ENCODE data around the gene CCDC174.

CCDC174 gene

DNA sequence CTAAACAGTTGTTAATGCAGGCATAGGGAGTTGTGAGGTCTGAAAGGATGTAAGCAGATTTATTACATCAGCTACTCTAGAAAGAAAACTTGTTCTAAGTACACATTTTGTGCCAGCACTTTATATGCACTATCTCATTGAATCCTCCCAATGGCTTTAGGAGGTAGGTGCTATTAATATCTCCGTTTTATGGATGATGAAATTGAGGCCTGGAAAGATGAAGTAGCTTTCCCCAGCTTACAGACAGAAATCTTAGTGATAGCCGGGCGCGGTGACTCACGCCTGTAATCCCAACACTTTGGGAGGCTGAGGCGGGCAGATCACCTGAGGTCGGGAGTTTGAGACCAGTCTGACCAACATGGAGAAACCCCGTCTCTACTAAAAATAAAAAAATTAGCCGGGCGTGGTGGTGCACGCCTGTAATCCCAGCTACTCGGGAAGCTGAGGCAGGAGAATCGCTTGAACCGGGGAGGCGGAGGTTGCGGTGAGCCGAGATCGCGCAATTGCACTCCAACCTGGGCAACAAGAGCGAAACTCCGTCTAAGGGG lies 872 bp downstream of the CCDC174 start:
- DNase-seq (ENCODE audit: low read depth) = peak; percentile 45

DNA sequence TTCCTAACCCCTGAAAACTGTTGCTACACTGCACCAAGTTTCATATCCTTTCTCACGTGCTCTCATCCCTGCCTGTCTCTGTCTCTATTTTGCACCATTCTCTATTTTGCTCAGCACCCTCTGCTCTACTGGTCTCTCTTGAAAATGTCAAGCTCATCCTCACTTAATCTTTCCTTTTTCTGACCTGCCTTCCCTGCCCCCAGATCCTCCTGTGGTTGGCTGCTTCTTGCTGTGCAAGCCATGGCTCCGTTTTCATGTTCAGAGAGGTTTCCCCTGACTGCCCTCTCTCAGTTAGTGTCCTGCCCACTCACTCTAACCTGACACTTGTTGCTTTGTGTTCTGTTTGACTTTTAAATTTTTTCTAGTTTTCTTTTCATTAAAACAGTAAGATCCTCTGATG lies 6.0 kb downstream of the CCDC174 start:
- DNase-seq (ENCODE audit: low read depth) = no peak

DNA sequence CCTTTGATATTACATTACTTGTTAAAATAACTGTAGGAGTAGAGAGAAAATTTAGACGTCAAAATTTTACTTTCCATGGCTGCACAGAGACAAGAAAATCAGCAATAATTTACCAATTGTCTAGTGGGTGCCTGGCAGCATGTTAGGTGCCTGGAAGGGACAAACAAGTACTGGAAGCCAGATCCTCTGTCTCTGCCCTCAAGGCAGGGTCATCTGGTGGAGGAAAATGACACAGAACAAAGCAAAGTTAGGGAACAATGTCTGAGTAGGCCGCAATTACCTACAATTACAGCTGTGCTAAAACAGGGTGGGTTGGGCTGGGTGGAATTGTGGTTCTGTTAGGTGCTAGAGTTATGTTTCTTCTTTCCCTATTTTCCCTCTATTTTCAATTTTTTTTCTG lies 7.4 kb downstream of the CCDC174 start:
- DNase-seq (ENCODE audit: low read depth) = no peak

DNA sequence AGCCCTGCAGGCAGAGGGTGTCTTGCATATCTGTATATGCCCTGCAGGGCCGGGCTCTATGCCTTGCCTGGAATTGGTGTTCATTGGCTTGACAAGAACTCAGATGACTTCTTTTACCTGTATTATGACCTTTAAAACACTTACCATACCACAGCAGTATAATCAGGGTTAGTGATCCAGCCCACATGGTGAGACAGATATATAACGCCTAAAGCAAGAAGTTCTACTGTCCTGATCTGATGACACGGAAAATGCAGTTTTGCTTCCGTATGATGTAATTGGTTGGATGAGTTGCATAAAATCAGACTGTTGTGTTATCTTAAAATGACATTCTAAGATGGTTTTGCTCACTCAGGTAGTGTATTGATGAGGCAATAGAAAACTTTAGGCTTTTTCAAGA lies 9.4 kb downstream of the CCDC174 start:
- DNase-seq (ENCODE audit: low read depth) = no peak

DNA sequence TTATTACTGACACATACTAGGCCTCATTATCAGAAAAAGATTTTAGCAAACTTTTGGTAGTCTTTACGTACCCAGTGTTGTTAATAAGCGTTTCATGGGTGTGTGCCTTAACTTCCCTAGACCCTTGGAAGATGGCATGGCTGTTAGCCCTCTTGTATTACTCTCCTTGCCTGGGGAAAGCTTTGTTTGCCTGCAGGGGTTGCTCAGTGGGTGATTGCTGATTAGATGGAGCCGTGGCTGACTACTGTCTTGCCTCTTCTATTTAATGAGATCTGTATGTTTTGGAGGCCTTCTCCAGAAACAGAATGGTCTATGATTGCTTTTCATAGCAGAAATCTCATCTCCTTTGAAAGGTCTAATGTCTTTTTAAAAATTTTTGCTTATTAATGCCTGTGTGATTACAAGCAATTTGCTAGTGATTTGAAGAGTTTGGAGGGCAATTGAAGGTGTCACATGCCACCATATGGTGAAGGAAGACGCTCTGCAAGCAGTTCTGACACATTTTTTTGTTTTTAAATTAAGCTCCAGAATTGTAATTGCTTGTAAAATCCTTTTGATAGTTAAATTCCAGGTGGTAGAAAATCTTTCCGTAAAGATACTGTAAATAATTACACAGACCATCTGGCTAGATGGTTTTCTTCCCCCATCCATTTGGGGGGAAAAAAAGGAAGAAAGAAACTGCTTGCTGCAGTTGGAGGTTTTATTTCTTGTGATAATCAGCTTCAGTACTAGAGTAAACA lies 12.0 kb downstream of the CCDC174 start:
- no peak for DNase-seq (ENCODE audit: low read depth)

DNA sequence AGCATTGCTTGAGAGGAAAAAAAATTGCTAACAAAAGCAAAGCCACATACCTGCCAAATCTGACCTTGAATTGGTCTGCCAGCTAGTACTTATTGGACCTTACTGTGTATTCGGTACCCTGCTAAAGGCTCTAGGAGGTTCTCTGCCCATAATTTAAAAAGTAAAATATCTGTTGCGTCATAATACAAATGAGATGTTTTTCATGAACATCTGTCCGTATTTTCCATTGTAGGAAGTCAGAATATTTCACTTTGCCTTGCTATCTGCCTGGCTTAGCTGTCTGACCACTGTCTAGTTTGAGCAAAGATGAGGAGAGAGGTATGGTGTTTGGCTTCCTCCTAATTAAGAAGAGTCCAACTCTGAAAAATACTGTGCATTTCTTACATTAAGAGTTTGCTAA lies 12.6 kb downstream of the CCDC174 start:
- DNase-seq (ENCODE audit: low read depth) = no peak

DNA sequence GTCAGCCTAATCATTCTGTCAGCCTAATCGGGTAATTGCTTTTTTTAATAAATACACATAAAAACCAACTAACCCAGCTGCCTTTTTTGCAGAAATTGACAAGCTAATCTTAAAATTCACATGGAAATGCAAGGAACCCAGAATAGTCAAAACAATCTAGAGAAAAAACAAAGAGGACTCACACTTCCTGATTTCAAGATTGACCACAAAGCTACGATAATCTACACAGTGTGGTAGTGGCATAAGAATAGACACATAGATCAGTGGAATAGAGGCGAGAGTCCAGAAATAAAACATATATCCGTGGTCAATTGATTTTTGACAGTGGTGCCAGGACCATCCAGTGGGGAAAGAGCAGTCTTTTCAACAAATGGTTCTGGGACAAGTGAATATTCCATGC lies 21.0 kb downstream of the CCDC174 start:
- no peak for DNase-seq (ENCODE audit: low read depth)

DNA sequence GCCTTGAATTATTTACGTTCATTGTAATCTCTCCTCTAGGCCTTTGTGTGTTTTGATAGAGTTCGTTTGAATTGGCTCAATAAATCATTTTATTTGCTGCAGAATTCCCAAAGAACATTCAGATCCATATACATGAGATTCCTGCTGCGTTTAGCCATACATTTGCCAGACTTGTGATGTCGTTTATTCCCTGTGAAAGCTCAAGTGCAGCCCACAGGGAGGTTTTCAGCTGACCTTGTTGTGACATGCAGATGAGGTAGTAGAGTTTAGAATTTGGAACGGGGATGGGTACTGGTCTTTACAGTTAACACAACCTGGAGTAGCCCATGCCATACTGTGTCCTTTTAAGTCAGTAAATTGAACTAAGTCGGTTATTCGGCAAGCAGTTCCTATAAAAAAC lies 23.3 kb downstream of the CCDC174 start, which contains the start of gene C3orf20:
Gene C3orf20, plus strand, starts transcription at position 301 of the 400 bp plus-strand sequence. CDS start 7,573 bp downstream, outside the sequence.
- no peak for DNase-seq (ENCODE audit: low read depth)

DNA sequence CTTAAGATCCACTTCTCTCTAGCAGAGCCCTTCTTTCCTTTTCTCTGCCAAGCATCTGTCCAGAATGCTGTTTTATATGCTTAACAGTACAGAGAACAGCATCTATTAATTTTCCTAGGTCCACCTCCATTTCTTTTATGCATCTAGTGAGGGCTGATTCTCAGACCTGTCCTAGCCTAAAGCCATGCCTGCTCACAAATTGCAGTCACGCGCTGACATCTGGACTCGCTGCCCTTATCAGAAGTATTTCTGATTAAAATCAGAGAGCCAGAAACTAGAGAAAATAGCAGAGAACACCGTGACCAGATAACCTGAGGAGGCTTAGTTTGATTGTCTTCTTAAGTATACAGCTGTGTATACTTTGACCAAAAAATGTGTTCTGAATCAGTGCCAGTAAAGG lies 25.3 kb downstream of the CCDC174 start:
- no peak for DNase-seq (ENCODE audit: low read depth)

DNA sequence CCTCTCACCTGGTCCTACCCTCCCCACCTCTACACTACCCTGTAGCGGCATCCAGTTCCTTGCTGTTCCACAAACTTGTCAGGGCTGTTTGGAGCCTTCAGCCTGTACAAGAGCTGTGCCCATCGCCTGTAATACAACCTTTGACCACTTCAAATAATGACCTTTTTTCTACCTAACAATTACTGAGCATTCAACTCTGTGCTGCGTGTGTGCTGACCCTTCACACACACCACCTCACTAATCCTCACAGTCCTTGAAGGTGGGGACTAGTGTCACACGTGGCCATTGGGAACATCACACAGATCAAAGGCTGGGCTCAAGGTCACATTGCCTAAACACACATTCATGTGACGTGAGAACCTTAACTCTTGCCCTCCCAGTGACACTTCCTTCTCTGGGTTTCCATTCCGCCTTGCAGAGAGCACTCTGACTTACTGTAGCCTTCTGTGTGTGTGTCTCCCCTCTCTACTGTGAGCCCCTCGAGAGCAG lies 26.5 kb downstream of the CCDC174 start:
- DNase-seq (ENCODE audit: low read depth) = no peak

DNA sequence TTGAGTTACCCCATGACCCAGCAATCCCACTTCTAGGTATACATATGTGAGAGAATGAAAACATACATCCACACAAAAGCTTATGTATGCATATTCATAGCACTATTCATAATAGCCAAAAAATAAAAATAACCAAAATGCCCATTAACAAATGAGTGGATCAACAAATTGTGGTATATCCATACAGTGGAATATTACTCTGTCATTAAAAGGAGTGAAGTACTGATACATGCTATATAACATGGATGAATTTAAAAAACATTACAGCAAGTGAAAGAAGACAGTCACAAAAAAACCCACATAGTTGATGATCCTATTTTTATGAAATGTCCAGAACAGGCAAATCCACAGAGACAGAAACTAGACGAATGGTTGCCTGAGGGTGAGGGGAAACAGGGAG lies 28.6 kb downstream of the CCDC174 start:
- DNase-seq (ENCODE audit: low read depth) = no peak

DNA sequence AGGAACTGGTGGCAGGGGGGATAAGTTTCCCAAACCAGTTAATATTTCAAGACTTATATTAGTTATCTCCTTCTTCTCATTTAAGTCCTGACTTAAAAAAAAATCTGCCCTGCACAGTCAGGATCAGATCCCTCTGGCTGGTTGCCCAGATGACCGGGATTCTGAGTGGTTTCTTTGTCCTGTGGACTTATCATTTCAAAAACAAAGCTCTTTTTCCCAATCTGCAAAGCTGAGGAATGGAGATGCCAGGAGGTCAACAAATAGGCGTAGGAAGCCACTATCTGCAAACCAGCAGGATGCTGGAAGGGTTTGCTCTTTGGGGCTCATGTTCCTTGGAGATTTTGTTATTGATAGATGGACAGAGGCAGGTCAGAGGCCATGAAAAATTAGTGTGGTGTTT lies 29.2 kb downstream of the CCDC174 start:
- peak; percentile 8 for DNase-seq (ENCODE audit: low read depth)

DNA sequence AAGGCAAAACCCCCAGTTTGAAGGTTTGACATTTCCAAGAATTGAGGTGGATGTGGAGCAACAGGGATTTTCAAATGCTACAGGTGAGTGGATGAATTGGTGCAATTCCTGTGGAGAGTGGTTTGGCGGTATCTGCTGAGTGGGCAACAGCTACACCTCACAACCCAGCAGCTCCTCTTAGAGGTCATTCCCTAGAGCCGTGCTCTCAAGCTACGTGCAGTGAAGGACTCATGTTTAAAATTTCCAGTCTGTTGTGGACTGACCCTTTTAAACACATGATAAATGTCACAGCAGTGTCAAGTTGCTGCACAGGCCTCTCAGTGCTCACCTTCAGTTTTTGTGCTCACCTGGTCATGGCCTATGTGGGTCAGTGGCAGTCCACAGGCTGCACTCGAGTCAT lies 32.9 kb downstream of the CCDC174 start:
- DNase-seq (ENCODE audit: low read depth) = no peak

DNA sequence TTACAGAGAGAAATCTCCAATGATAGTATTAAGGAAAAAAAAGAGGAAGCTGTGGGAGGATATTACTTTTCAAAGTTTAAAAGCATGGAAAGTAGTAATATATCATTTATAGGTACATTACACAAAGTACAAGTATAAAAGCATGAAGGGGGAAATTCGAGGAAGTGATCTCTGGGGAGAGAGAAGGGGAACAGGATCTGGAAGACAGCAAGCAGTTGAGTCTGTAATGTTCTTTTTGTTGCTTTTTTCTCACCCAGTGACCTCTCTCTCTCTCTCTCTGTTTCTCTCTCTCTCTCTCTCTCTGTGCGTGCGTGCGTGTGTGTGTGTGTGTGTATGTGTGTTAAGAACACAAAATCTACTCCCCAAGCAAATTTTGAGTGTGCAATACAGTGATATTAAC lies 33.6 kb downstream of the CCDC174 start:
- no peak for DNase-seq (ENCODE audit: low read depth)

DNA sequence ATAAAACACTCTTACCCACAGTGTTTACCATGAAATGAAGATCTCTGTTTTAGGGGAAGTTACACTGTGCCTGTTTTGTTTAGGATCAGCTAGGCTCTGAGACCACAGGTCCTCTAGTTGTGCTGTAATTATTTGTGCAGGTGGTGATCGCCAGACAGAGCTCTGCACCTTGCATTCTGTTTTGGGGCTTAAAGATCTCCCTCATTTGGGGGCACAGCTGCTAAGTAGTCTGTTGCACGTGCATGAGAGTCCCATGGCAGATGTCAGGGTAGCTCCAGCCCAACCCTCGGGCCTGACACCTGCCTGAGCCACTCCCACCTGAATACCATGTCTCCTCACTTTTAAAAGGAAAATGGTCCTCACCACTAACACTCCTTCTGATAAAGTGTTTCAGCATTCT lies 35.8 kb downstream of the CCDC174 start:
- no peak for DNase-seq (ENCODE audit: low read depth)

DNA sequence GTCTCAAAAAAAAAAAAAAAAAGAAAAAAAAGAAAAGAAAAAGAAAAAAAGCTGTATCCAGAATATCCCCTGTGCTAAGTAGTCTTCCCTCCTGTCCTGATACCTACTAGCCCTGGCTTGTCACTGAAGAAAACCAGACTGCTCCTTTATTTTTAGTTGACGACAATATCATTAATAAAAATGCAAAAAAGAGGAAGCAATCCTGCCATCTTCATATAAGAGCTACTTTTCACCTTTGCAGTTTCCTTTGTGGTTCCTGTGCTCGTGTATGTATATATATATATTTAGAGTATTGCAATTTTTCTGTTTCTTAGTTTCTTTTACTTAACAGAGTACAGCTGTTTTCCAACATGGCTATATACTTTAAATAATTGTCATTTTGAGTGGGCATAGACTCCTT lies 37.0 kb downstream of the CCDC174 start:
- no peak for DNase-seq (ENCODE audit: low read depth)

DNA sequence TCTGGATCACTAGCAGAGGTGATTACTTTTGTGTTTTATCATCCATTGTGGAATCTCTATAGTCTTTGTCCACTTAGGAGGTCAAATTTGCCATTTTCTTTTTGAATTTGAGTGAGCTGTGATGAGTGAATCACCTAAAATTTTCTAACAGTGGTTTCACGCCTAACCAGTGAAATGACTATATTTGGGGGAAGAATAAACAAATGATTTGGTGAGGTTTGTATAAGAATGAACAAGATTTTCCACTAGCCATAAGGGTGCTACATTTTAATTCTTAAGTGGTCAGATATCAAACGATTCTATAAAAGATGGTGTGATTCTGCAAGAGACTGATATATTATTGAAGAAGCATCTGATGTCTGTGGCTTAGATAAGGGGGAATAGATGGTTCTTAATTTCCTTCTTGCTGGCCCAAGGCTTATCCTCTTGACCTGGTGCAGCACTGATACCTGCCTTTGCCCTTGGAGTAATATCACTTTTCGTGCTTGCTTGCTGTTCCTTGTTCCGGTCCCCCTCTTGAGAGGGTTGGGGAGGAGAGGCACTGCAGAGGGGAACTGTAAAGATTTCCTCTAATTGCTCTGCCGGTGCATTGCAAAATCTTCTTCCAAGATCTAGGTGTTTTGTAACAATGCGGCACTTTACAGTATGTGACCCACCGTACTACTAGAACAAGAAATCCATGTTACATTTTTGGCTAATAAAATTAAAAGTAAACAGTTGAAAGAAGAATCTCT lies 37.9 kb downstream of the CCDC174 start:
- no peak for DNase-seq (ENCODE audit: low read depth)

DNA sequence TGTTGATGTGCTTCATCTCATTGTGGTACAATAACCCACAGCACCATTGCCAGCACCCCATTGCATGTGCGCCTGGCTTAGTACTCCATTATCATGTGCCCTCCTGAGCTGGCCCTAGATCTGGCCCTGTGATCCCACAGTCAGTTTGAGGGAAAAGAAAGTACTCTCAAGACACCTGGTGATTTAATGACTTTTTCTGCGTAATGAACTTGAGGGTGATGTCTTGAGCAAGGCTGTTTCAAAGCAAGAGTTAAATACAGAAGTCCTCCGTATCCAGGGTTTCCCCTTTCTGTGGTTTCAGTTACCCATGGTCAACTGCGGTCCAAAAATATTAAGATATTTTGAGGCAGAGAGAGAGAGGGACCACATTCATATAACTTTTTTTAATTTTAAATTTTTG lies 39.7 kb downstream of the CCDC174 start:
- DNase-seq (ENCODE audit: low read depth) = no peak

DNA sequence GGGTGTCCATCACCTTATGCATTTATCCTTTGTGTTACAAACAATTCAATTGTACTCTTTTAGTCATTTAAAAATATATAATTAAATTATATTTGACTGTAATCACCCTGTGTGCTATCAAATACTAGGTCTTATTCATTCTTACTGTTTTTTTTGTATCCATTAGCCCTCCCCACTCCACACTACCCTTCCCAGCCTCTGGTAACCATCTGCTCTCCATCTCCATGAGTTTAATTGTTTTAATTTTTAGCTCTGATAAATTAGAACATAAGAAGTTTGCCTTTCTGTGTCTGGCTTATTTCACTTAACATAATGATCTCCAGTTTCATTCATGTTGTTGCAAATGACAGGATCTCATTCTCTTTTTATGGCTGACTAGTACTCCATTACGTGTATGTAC lies 40.2 kb downstream of the CCDC174 start:
- DNase-seq (ENCODE audit: low read depth) = no peak

DNA sequence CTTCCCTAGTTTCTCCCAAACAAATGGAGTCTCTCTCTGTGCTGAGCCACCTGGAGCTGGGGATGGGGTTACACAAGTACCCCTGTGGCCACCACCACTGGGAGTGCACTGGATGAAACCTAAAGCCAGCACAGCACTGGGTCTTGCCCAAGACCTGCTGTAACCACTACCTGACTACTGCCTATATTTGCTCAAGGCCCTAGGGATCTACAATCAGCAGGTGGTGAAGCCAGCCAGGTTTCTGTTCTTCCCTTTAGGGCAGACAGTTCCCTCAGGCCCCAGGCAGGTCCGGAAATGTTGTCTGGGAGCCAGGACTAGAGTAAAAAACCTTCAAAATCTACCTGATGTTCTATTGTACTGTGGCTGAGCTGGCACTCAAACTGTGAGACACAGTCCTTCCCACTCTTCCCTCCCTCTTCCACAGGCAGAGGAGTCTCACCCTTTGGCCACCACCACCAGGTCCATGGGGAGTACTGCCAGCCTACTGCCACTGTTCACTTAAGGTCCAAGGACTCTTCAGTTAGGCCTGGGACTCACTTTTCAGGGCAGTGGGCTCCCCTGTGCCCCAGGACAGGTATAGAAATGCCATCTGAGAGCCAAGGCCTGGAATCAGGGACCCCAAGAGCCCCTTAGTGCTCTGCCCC lies 47.2 kb downstream of the CCDC174 start:
- DNase-seq (ENCODE audit: low read depth) = no peak

DNA sequence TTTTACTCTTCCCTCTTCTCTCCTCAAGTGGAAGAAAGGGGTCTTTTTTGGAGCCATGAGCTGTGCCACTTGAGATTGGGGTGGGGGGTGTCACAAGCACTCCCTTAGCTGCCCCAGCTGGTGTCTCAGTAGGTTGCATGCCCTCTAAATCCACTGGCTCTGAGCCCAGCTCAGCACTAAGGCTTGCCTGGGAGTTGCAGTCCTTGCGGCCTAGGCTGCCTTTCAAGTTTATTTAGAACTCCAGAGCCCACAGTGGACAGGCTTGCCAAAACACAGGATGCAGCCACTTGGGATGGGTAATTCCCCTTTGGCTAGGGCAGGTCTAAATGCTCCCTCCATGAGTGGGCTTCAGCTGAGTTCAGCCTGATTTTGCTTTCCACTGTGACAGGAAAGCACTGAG lies 48.1 kb downstream of the CCDC174 start:
- no peak for DNase-seq (ENCODE audit: low read depth)

DNA sequence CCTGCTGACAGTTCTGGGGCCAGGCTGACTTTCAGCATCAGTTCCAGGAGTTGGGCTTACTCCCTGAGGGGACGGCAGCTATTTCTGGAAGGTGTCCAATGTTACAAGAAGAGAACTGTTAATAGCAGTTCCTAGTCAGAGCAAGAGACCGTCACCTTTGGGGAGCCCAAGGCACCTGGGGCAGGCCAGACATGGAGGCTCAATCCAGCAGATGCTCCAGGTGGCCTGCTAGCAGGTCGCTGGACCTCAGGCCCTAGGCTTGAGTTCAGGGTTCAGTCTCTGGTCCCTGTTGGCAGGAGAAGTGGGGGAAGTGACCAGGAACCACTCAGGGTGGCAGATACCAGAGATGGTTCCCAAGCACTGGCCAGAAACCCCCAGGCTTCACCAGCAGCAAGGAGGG lies 49.3 kb downstream of the CCDC174 start:
- no peak for DNase-seq (ENCODE audit: low read depth)

DNA sequence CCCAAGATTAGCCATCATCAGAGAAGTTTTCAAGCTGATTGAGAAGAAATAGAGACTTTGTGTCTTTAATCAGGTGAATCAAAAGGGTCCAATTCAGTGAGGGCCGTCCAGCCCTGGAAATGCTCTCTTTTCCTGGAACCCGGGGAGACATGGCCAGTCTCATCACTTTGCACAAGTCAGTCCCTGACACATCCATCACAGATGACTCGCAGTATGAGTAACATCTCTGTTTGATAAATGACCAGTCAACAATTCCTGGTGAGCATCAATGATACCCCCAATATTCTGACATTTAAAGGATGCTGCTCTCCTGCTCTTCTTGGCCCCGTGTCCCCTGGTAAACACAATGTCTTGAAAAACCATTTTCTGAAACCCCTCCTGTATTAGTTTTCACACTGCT lies 50.1 kb downstream of the CCDC174 start:
- peak; percentile 9 for DNase-seq (ENCODE audit: low read depth)

Measured in ELR (cell line).